Heart left ventricle (tissue), 16 donors: ENCODE data around the gene KCNIP3. TPM values are rescaled to one million over a fixed set of nuclear protein-coding genes. Genes with fewer than 3 reads are reported as not detected.

Experiments used
- ATAC-seq, 4 donors: fragments of 200-7000 bp; cut with Tn5 transposase; one replicate each; pipeline ENCODE4 v1.9.1; 2020 to 2022; ENCODE audit warnings: moderate library complexity in 4 of 4, mild to moderate bottlenecking in 3 of 4, moderate number of reproducible peaks in 1 of 4
- DNase-seq, 5 donors: peaks; one replicate each; pipeline ENCODE4 v3.0.0-alpha.2; 2020
- H3K27ac ChIP-seq, 12 donors: fragments of 200-600 bp; sonication (generic) in 4 of 12; one replicate each; pipeline versions ENCODE4 v1.5.0 to v1.8.0; 2016 to 2022; ENCODE audit warnings: mild to moderate bottlenecking in 2 of 12
- H3K27me3 ChIP-seq, 9 donors: fragments of 200-600 bp; sonication (generic) in 2 of 9; one replicate each; pipeline versions ENCODE4 v1.5.1 to v1.8.0; 2016 to 2022; ENCODE audit warnings: mild to moderate bottlenecking in 3 of 9
- H3K36me3 ChIP-seq, 9 donors: fragments of 200-600 bp; sonication (generic) in 2 of 9; one replicate each; pipeline versions ENCODE4 v1.5.0 to v1.8.0; 2018 to 2022; ENCODE audit warnings: mild to moderate bottlenecking in 2 of 9
- H3K4me1 ChIP-seq, 12 donors: fragments of 200-600 bp; sonication (generic) in 4 of 12; one replicate each; pipeline versions ENCODE4 v1.5.0 to v1.8.0; 2016 to 2022; ENCODE audit warnings: mild to moderate bottlenecking in 3 of 12
- H3K4me3 ChIP-seq, 12 donors: fragments of 200-600 bp; sonication (generic) in 4 of 12; one replicate each; pipeline versions ENCODE4 v1.5.0 to v1.8.0; 2017 to 2022; ENCODE audit warnings: mild to moderate bottlenecking in 9 of 12, moderate library complexity in 4 of 12
- H3K9me3 ChIP-seq, 12 donors: fragments of 200-600 bp; sonication (generic) in 4 of 12; one replicate each; pipeline versions ENCODE4 v1.5.0 to v1.8.0; 2016 to 2022; ENCODE audit warnings: mild to moderate bottlenecking in 1 of 12
- POLR2A ChIP-seq, 2 donors: fragments of 450-650 bp; IDR thresholded peaks; one replicate each; pipeline ENCODE4 v1.6.1; 2017; ENCODE audit warnings: antibody characterized with exemption in 2 of 2, mild to moderate bottlenecking in 2 of 2, moderate library complexity in 2 of 2
- WGBS, 4 donors: extraction: QIAGEN DNeasy Blood & Tissue Kit in 2 of 4; methylation state at CpG; one replicate each; pipeline versions ENCODE4 v1.1.5 to v1.1.7; 2013 to 2018; 5-methylcytosine and 5-hydroxymethylcytosine counted together
- intact Hi-C, 10 donors: fragments of 100-400 bp; cut with DNase I; formaldehyde crosslinking; loops; one replicate each; pipeline versions ENCODE4 v1.11.1 to v1.14.2; 2022
- polyA plus RNA-seq, 2 donors: library from polyadenylated mRNA; stranded (reverse); fragments of 200-250 nt; gene quantifications; one replicate each; pipeline ENCODE4 v1.2.3, GENCODE V29; 2013
- total RNA-seq, 9 donors: library from RNA; depleted of rRNA in 2 of 9; stranded (reverse); fragments of >200 nt in 2 of 9; fragmentation: NEBNext Ultra II Directional in 3 of 9; extraction: Animal tissue kit (Norgen Biotek cat#: 25700) in 3 of 9; gene quantifications; one replicate each; pipeline versions ENCODE4 v1.1.0 to v1.2.4, GENCODE V29; 2016 to 2023
- TF ChIP-seq, protein P1 (sequence below), 12 donors: fragments of 200-600 bp; sonication (generic) in 4 of 12; IDR thresholded peaks; one replicate each; pipeline versions ENCODE4 v1.5.0 to v1.8.0; 2018 to 2022; ENCODE audit warnings: antibody characterized with exemption in 12 of 12, mild to moderate bottlenecking in 5 of 12
- donor health status: ischemic (EF 13 %, LVEDD 7.1; RV severe dilation, severe dysfunction).
- donor health status: healthy with polysubstance abuse.
- donor health status: DM: no; HTN: yes; CAD: no.
- donor health status: DM: no; HTN: no; CAD: no.
- donor health status: ischemic (EF 25% LVEDD 6.9; RV normal size, moderate dysfunction).
- donor health status: ischemic (EF 25% LVEDD 5.7; RV mildly dilated, moderate dysfunction).
- donor health status: healthy.
- donor health status: DM: yes; HTN: yes; CAD: no.
- donor health status: ischemic (EF 35%, LVEDD 5.7; RV mildly dilated, moderate dysfunction).
- donor health status: nonischemic (EF 11% LVEDD 7.7; RV severe dilation, severe dysfunction).
- donor health status: DM: yes; HTN: yes; CAD: no.
- donor health status: PGD.
- donor health status: ischemic (EF 29% LVEDD 5.4; RV normal size, mild dysfunction).
- donor health status: nonischemic (EF 23%, LVEDD 6.1; RV moderate dilation, normal function).

KCNIP3 gene
- total and polyA plus RNA-seq, 11 donors = 2.7 to 8.3 (median 4.0) TPM

DNA sequence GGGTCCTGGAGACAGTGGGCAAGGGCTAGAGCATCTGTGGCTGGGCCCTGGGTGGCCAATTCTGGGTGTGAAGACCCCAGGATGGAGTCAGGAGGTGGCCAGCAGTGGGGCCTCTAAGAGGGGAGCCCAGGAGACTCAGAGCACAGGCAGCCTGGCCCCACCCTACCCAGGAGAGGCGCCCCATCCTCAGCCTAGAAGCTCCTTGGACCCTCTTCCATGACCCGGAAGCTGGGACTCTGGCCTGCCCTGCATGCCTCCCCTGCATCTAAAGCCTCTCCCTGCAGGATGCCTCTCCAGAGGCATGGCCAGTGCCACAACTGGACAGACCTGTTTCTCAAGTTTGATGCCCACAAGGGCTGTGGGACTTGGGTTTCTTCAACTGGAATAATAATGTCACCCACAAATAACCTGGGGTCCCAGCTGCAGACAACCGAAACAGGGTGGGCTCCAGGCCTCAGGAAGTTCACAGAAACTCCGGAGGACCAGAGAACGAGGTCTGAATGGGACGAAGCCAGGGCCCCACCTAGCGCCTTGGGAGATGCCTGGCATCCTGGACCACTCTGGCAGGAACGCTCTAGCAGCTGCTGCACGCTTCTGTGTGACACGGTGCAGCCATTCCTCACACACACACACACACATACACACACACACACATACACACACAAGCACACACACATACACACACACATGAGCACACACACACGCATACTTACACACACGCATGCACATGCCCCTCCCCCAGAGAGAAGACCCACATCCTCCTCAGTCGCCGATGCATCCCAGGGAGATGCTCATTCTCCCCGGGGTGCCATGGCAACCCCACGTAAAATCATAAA lies 16.4 kb downstream of the KCNIP3 start:
- 77 to 83% (median 79%) methylated on average over 11 to 16 of the region's 16 CpGs for WGBS, 4 donors
- Histone ChIP-seq H3K27ac (no peak overlapping the region), H3K9me3 (no peaks in the 10 kb centered on the region), H3K36me3 (no peaks in the 10 kb centered on the region), H3K4me3 (no peak overlapping the region), H3K4me1 (no peaks in the 10 kb centered on the region), H3K27me3 (peaks cover 0 to 9% (median 0%) of the 10 kb centered on the region in 9 donors)
- no peak for TF ChIP-seq POLR2A (IDR thresholded peaks at IDR 0.05)
- TF ChIP-seq, protein P1, sequence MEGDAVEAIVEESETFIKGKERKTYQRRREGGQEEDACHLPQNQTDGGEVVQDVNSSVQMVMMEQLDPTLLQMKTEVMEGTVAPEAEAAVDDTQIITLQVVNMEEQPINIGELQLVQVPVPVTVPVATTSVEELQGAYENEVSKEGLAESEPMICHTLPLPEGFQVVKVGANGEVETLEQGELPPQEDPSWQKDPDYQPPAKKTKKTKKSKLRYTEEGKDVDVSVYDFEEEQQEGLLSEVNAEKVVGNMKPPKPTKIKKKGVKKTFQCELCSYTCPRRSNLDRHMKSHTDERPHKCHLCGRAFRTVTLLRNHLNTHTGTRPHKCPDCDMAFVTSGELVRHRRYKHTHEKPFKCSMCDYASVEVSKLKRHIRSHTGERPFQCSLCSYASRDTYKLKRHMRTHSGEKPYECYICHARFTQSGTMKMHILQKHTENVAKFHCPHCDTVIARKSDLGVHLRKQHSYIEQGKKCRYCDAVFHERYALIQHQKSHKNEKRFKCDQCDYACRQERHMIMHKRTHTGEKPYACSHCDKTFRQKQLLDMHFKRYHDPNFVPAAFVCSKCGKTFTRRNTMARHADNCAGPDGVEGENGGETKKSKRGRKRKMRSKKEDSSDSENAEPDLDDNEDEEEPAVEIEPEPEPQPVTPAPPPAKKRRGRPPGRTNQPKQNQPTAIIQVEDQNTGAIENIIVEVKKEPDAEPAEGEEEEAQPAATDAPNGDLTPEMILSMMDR (IDR thresholded peaks at IDR 0.05) = no peak
- ATAC-seq (no peak), DNase-seq (peak in 1 of 5 donors; percentile 35)
- intact Hi-C loops = loop anchor here in 8 of 10 donors (1.0 to 10.0 kb wide), 5 partner anchors 79 to 119 kb away; no protein-coding TSS in a partner anchor

- TF ChIP-seq, protein P1 (IDR thresholded peaks at IDR 0.05) = no peak
- TF ChIP-seq POLR2A (IDR thresholded peaks at IDR 0.05) = no peak
- 74 to 82% (median 80%) methylated on average over 7 to 11 of the region's 11 CpGs for WGBS, 4 donors
Measured at GRCh38 chr2:95314598-95314963, 17.4 kb downstream of the KCNIP3 start.

GRCh38 chr2:95314964-95315611 lies 17.9 kb downstream of the KCNIP3 start:
- intact Hi-C loops = loop anchor here (1.0 to 10.0 kb wide), 7 partner anchors 80 to 123 kb away; no protein-coding TSS in a partner anchor
- H3K9me3 ChIP-seq = no peaks in the 10 kb centered on the region
- H3K4me1 ChIP-seq = no peaks in the 10 kb centered on the region
- ATAC-seq (peak in 3 of 4 donors; percentile 50 to 64 (median 61)), DNase-seq (peak in 1 of 5 donors; percentile 63)
- WGBS, 4 donors = 64 to 75% (median 71%) methylated on average over 15 to 16 of the region's 16 CpGs
- no peak for TF ChIP-seq POLR2A (IDR thresholded peaks at IDR 0.05)
- TF ChIP-seq, protein P1 (IDR thresholded peaks at IDR 0.05) = peak; percentile 33 to 63 (median 54)
- H3K36me3 ChIP-seq = no peaks in the 10 kb centered on the region
- peaks cover 0 to 9% (median 0%) of the 10 kb centered on the region in 9 donors for H3K27me3 ChIP-seq
- no peak overlapping the region for H3K4me3 ChIP-seq
- no peak overlapping the region for H3K27ac ChIP-seq

More at GRCh38 chr2:95314598-95314963, 17.4 kb downstream of the KCNIP3 start:
- H3K27ac ChIP-seq = no peak overlapping the region
- ATAC-seq (no peak), DNase-seq (peak in 1 of 5 donors; percentile 30)
- H3K36me3 ChIP-seq = no peaks in the 10 kb centered on the region
- no peaks in the 10 kb centered on the region for H3K4me1 ChIP-seq
- intact Hi-C loops = loop anchor here in 8 of 10 donors (1.0 to 10.0 kb wide), 5 partner anchors 80 to 120 kb away; no protein-coding TSS in a partner anchor
- no peaks in the 10 kb centered on the region for H3K9me3 ChIP-seq
- peaks cover 0 to 9% (median 0%) of the 10 kb centered on the region in 9 donors for H3K27me3 ChIP-seq
- H3K4me3 ChIP-seq = no peak overlapping the region
